Epithelial cell of esophagus (primary cell): ENCODE results near the gene ETV2.

ENCODE experiments used
- DNase-seq: peaks from one replicate; pipeline ENCODE4 v3.0.0; 2010; ENCODE audit warnings: low read depth
- H3K4me3 ChIP-seq: 2 replicates; pipeline ENCODE4 v1.5.1; 2011; ENCODE audit warnings: mild to moderate bottlenecking, low read length, control low read depth
- TF ChIP-seq, protein P1 (sequence below): IDR thresholded peaks from 2 replicates; pipeline ENCODE4 v1.5.1; 2011; ENCODE audit warnings: low read depth, mild to moderate bottlenecking, low read length, control low read depth, inconsistent platforms; ENCODE audit not compliant: insufficient read depth; ENCODE audit errors: missing control alignments

Gene ETV2

DNA sequence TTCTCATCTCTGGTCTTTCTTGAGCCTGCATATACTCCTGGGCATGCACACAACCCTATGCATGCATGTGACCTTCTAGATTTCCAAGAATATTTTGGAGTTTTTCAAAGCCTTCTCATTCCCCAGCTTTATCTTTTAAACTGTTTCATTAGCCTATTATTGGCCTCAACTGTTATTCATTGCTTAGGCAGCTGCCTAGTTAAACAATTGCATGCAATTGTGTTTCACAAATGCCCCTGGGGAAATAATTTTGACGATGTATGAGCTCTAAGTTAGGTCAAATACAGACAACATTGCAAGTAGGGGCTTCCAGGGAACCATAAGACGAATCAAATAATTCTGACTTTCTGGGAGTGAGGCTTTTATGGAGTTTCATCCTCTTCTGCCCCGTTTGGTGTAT is 22.4 kb downstream of the ETV2 start:
- no peak overlapping the region for H3K4me3 ChIP-seq
- no peak for DNase-seq
- TF ChIP-seq, protein P1, sequence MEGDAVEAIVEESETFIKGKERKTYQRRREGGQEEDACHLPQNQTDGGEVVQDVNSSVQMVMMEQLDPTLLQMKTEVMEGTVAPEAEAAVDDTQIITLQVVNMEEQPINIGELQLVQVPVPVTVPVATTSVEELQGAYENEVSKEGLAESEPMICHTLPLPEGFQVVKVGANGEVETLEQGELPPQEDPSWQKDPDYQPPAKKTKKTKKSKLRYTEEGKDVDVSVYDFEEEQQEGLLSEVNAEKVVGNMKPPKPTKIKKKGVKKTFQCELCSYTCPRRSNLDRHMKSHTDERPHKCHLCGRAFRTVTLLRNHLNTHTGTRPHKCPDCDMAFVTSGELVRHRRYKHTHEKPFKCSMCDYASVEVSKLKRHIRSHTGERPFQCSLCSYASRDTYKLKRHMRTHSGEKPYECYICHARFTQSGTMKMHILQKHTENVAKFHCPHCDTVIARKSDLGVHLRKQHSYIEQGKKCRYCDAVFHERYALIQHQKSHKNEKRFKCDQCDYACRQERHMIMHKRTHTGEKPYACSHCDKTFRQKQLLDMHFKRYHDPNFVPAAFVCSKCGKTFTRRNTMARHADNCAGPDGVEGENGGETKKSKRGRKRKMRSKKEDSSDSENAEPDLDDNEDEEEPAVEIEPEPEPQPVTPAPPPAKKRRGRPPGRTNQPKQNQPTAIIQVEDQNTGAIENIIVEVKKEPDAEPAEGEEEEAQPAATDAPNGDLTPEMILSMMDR, result no peak

DNA sequence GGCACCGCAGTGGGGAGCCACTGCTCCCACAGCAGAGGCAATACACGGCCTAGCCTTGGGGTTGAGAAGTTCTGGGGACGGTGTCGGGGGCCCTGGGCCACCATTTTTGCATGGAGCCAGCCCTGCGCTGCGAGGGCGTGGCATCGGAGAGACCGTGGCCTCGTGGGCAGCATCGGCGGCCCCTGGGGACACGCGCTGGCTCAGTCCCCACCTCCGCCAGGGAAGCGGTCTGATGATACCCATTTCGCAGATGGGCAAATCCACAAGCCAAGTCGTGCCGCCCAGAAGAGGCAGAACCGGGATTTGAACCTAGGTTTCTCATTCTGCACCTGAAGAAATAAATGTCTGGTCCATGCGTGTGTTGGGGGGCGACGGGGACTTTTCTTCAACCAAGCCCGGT is 23.6 kb downstream of the ETV2 start:
- DNase-seq, result no peak
- TF ChIP-seq, protein P1, result no peak
- no peak overlapping the region for H3K4me3 ChIP-seq

DNA sequence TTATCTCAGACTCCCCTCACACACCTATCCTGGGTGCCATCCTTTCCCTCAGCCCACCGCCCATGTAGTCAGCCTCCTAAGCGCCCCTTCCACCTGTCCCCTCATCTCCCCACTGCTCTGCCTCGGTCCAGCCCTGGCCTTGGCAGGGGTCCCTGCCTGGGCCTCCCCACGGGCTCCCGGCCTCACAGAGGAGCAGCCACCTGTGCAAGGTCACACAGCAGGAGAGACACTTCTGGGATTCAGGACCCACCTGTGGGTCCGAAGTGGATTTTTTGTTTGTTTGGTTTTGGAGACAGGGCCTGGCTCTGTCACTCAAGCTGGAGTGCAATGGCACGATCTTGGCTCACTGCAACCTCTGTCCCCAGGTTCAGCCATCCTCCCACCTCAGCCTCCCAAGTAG is 24.1 kb downstream of the ETV2 start:
- no peak for DNase-seq

DNA sequence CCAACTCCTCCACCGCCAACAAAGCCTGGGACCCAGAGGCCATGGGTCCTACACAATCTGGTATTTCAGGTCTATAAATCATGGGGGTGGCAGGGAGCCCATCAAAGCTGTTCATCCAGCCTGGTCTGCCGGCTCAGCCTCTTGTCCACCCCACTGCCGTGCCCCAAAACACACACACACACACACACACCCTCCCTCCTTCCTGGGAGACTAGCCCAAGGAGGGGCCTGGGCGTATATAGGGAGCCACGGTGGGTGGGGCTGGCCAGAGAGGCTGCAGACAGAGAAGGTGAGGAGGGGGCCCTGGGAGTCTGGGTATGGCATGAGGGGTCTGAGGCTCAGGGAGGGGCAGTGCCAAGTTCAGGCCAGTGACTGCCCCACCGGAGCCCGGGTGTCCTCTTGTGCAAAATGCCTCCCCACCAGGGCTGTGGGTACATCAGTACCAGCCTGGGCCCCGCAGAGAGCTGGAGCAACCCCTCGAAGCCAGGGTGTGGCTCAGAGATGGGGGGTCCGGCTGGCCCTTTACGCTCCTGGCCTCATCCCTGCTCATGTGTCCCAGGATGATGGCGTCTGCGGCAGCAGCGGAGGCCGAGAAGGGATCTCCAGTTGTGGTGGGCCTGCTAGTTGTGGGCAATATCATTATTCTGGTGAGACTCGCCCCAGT is 24.8 kb downstream of the ETV2 start, which contains the start of gene UPK1A:
UPK1A (plus strand) TSS at position 267 of the 663 bp plus-strand sequence; CDS start at position 563, 296 bp downstream.
- TF ChIP-seq, protein P1, result no peak
- no peak for DNase-seq
- no peak within 1 kb of the TSS for H3K4me3 ChIP-seq

More for the DNA sequence above, 24.1 kb downstream of the ETV2 start:
- TF ChIP-seq, protein P1, result no peak
- no peak overlapping the region for H3K4me3 ChIP-seq

DNA sequence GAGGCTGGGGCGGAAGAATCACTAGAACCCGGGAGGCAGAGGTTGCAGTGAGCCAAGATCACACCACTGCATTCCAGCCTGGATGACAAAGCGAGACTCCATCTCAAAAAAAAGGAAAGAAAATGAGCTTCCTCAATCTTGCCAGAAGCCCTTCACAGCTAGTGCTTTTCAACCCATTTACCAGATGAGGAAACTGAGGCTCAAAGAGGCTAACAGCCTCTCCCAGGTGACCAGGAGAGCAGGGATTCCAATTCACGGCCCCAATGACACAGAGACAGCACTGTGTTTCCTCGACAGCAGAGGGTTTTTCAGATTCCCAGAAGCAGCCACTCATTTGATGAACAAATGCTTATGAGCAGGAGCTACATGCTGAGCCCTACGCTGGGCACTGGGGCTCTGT is 28.0 kb downstream of the ETV2 start:
- TF ChIP-seq, protein P1, result no peak
- no peak for DNase-seq
- H3K4me3 ChIP-seq, result no peak overlapping the region

DNA sequence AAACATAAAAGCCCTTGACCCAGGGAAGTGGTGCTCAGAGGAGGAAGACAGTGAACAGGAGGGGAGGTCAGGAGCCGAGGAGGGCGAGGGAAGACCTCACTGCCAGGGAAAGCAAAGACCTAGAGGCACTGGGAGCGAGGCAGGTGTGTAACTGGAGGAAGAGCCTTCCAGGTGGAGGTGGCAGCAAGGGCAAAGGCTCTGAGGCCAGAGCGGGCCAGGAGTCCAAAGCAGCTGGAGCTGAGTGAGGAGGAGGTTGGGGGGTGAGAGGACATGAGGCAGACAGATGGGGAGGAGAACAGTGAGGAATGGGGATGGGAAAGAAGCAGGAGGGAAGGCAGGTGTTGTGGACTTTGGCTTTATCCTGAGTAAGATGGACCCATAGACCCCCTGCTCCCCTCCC is 28.4 kb downstream of the ETV2 start:
- DNase-seq, result no peak
- TF ChIP-seq, protein P1, result no peak
- H3K4me3 ChIP-seq, result no peak overlapping the region

DNA sequence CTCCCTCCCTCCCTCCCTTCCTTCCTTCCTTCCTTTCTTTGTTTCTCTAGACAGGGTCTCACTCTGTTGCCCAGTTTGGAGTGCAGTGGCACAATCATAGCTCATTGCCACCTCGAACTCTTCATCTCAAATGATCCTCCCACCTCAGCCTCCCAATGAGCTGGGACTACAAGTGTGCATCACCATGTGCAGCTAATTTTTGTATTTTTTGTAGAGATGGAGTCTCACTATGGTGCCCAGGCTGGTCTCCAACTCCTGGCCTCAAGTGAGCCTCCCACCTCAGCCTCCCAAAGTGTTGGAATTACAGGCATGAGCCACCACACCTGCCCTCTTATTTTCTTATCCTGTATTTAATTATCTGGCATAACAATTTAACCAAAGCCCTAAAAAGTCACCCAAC is 29.1 kb downstream of the ETV2 start:
- DNase-seq, result no peak
- TF ChIP-seq, protein P1, result no peak
- H3K4me3 ChIP-seq, result no peak overlapping the region
